Sigmoid colon (tissue), 7 donors: ENCODE measurements around the gene DUSP7. TPM values are rescaled to one million over a fixed set of nuclear protein-coding genes. Genes with fewer than 3 reads are reported as not detected.

ENCODE experiments used
- DNase-seq: peaks from one replicate; pipeline ENCODE4 v3.0.0-alpha.2; 2019
- H3K27ac ChIP-seq, 4 donors: fragments of 200-600 bp; sonication (generic); one replicate each; pipeline ENCODE4 v1.5.1; 2016 to 2019; ENCODE audit warnings: mild to moderate bottlenecking in 1 of 4
- H3K27me3 ChIP-seq, 3 donors: fragments of 200-600 bp; sonication (generic); one replicate each; pipeline ENCODE4 v1.5.1; 2019; ENCODE audit warnings: mild to moderate bottlenecking in 1 of 3
- H3K36me3 ChIP-seq, 4 donors: fragments of 200-600 bp; sonication (generic); one replicate each; pipeline ENCODE4 v1.5.1; 2016 to 2019
- H3K4me1 ChIP-seq, 4 donors: fragments of 200-600 bp; sonication (generic); one replicate each; pipeline ENCODE4 v1.5.1; 2017 to 2019
- H3K4me3 ChIP-seq, 4 donors: fragments of 200-600 bp; sonication (generic); one replicate each; pipeline ENCODE4 v1.5.1; 2017 to 2019; ENCODE audit warnings: mild to moderate bottlenecking in 2 of 4, moderate library complexity in 1 of 4
- H3K9me3 ChIP-seq, 4 donors: fragments of 200-600 bp in 3 of 4; sonication (generic) in 3 of 4; one replicate each; pipeline versions ENCODE4 v1.5.1 to v1.6.1; 2013 to 2019
- EP300 ChIP-seq, 4 donors: sonication (generic); formaldehyde crosslinking; IDR thresholded peaks; one replicate each; pipeline ENCODE4 v1.6.1; 2017; ENCODE audit warnings: antibody characterized with exemption in 4 of 4
- POLR2A ChIP-seq, 2 donors: fragments of 450-650 bp; IDR thresholded peaks; one replicate each; pipeline ENCODE4 v1.6.1; 2016; ENCODE audit warnings: antibody characterized with exemption in 2 of 2, mild to moderate bottlenecking in 2 of 2, moderate library complexity in 2 of 2
- POLR2AphosphoS5 ChIP-seq, 4 donors: sonication (generic); formaldehyde crosslinking; IDR thresholded peaks; one replicate each; pipeline ENCODE4 v1.6.1; 2017; ENCODE audit warnings: antibody characterized with exemption in 4 of 4
- WGBS, 2 donors: extraction: QIAGEN DNeasy Blood & Tissue Kit; methylation state at CpG; one replicate each; pipeline ENCODE4 v1.1.7; 2013; 5-methylcytosine and 5-hydroxymethylcytosine counted together
- intact Hi-C: fragments of 100-400 bp; cut with DNase I; formaldehyde crosslinking; loops from one replicate; pipeline ENCODE4 v1.15.1; 2023
- polyA plus RNA-seq, 3 donors: library from polyadenylated mRNA; stranded (reverse); fragments of 200-250 nt; gene quantifications; one replicate each; pipeline ENCODE4 v1.2.3, GENCODE V29; 2013
- total RNA-seq, 4 donors: library from RNA; depleted of rRNA; stranded (reverse); fragments of >200 nt; gene quantifications; one replicate each; pipeline ENCODE4 v1.1.0, GENCODE V29; 2016
- TF ChIP-seq, protein P1 (sequence below), 4 experiments: fragments of 450-650 bp in 3 of 4; fragments of 200-600 bp in 1 of 4; IDR thresholded peaks; one replicate each; pipeline ENCODE4 v1.5.1; 2016 to 2019; ENCODE audit warnings: antibody characterized with exemption in 4 of 4, mild to moderate bottlenecking in 3 of 4, moderate library complexity in 2 of 4
- donor health status: healthy with polysubstance abuse.
- donor health status: Bipolar disorder and iron deficiency.
- donor health status: healthy.

The DUSP7 gene
- total and polyA plus RNA-seq, 7 donors: 3.0 to 7.6 (median 6.8) TPM

DNA sequence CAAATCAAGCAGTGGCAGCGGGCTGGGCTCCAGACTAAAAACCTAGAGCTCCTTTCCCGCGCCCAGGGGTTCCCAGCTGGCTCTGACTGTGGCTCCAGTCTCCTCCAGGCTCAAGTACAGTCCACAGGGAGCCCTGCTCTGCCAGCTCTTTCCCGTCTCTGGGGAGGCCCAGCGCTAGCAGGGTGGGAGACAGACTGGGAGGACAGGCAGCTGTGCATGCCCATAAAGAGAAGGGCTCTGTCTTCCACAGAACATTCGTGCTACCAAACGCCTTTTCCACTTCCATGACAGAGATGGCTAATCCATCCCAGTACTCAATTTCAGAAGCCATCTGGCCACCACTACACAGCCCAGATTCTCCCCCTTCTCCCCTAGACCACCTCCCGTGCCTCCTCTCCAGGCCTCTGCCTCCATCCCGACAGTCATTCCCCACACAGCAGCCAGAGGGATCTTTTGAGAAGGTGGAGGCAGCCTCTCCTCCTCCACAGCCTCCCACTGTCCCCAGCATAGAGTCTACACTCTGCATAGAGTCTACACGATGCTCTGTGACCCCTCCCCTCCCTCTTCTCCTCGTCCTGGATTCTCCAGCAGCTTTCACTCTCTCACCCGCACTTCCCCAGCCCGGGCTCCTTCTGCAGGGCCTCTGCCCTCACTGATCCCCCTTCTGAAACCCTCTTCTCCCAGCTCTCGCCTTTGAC, 6.8 kb upstream of the DUSP7 start:
- Histone ChIP-seq H3K27me3 (no peaks in the 10 kb centered on the region), H3K4me3 (no peak overlapping the region), H3K27ac (no peak overlapping the region), H3K36me3 (no peaks in the 10 kb centered on the region), H3K4me1 (peaks cover 0 to 9% (median 0%) of the 10 kb centered on the region in 4 donors), H3K9me3 (no peaks in the 10 kb centered on the region)
- intact Hi-C loops: no loop called here
- no peak for TF ChIP-seq EP300 (IDR thresholded peaks at IDR 0.05)
- no peak for TF ChIP-seq POLR2AphosphoS5 (IDR thresholded peaks at IDR 0.05)
- TF ChIP-seq, protein P1, sequence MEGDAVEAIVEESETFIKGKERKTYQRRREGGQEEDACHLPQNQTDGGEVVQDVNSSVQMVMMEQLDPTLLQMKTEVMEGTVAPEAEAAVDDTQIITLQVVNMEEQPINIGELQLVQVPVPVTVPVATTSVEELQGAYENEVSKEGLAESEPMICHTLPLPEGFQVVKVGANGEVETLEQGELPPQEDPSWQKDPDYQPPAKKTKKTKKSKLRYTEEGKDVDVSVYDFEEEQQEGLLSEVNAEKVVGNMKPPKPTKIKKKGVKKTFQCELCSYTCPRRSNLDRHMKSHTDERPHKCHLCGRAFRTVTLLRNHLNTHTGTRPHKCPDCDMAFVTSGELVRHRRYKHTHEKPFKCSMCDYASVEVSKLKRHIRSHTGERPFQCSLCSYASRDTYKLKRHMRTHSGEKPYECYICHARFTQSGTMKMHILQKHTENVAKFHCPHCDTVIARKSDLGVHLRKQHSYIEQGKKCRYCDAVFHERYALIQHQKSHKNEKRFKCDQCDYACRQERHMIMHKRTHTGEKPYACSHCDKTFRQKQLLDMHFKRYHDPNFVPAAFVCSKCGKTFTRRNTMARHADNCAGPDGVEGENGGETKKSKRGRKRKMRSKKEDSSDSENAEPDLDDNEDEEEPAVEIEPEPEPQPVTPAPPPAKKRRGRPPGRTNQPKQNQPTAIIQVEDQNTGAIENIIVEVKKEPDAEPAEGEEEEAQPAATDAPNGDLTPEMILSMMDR (IDR thresholded peaks at IDR 0.05): no peak
- no peak for TF ChIP-seq POLR2A (IDR thresholded peaks at IDR 0.05)
- DNase-seq: no peak
- 84% methylated on average over 14 of the region's 14 CpGs for WGBS, 2 donors

DNA sequence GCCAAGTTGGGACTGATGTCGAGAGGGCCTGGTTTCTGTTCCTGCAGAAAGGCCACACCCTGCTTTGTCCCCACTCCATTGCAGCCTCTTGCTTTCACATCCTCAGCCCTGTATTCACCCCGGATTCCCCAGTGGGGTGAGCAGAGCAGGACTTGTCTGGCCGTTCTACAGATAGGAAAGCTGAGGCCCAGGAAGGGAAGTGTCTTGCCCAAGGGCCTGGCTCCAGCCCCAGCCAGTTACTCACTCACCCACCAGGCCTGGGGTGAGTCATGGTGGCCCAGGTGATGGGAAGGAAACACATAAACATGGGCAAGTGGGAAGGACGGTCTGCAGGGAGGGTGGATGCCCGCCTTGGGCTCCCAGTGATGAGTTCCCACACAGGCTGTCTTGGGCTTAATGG, 6.1 kb upstream of the DUSP7 start:
- Histone ChIP-seq H3K27me3 (no peaks in the 10 kb centered on the region), H3K36me3 (no peaks in the 10 kb centered on the region), H3K4me1 (peaks cover 0 to 14% (median 5%) of the 10 kb centered on the region in 4 donors), H3K4me3 (no peak overlapping the region), H3K27ac (no peak overlapping the region), H3K9me3 (no peaks in the 10 kb centered on the region)
- DNase-seq: no peak
- 64 to 71% methylated on average over 5 of the region's 5 CpGs for WGBS, 2 donors
- intact Hi-C loops: no loop called here
- TF ChIP-seq EP300 (IDR thresholded peaks at IDR 0.05): no peak
- no peak for TF ChIP-seq POLR2A (IDR thresholded peaks at IDR 0.05)
- TF ChIP-seq, protein P1 (IDR thresholded peaks at IDR 0.05): no peak
- TF ChIP-seq POLR2AphosphoS5 (IDR thresholded peaks at IDR 0.05): no peak

DNA sequence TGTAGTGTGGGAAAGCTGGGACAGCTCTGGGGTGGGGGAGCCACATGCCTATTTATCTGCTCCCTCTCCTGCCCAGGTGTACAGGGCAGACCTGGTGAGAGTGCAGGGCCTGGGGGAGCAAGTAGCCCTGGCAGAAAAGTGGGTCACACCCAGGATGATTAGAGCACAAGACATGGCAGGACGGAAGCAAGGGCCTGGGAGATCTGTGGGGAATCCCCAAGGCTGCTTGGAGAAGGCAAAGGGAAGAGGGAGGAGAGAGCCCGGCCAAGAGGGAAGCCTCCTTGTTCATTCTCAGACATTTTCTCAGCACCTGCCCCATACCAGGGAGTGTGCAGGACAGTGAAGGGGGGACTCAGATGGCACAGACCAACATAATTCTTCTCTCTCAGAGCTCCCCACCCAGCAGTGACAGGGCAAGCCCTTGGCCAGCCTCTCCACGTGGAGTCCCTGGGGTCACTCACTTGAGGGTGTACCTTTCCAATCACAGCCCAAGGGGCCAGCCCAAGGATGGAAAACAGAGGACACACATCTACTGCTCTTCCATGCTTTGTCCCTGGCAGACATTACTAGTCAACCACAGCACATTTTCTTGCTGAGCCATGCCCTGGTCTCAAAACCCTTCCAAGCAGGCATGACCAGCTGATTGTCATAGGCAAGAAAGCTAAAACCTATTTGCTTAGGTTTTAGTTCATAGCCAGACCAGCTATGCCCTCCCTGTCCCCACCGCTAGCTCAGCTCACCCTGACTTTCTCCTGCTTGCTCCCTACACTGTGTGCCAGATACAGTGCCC, 4.9 kb upstream of the DUSP7 start:
- TF ChIP-seq POLR2AphosphoS5 (IDR thresholded peaks at IDR 0.05) (no peak), EP300 (IDR thresholded peaks at IDR 0.05) (no peak), POLR2A (IDR thresholded peaks at IDR 0.05) (no peak)
- TF ChIP-seq, protein P1 (IDR thresholded peaks at IDR 0.05): no peak
- H3K27ac ChIP-seq: no peak overlapping the region

DNA sequence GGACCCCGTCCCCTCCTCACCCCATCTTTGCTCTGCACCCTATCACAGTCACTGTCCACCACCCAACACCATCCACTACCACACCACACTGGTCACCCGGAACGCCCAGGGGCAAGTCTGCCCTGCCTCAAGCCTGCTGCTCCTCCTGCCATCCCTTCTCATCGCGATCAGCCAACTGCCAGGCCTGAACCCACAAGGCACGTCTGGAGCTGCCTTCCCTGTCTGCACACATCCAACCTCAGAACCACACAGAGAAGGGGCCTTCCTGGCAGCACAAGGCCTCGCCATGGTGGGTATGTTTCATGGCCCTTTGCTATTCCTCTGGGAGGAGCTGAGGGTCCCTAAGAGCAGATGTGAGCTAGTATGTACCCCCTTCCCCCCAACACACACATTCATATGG, 3.4 kb upstream of the DUSP7 start:
- 92 to 94% methylated on average over 7 of the region's 7 CpGs for WGBS, 2 donors
- intact Hi-C loops: loop anchor here (5.0 kb wide), 1 partner anchor 138 kb away; the partner anchor contains the start of gene ALAS1
- Histone ChIP-seq H3K27ac (no peak overlapping the region), H3K9me3 (no peaks in the 10 kb centered on the region), H3K27me3 (no peaks in the 10 kb centered on the region), H3K4me1 (peaks cover 0 to 28% (median 15%) of the 10 kb centered on the region in 4 donors), H3K4me3 (no peak overlapping the region), H3K36me3 (no peaks in the 10 kb centered on the region)
- TF ChIP-seq, protein P1 (IDR thresholded peaks at IDR 0.05): no peak
- no peak for TF ChIP-seq POLR2AphosphoS5 (IDR thresholded peaks at IDR 0.05)
- no peak for TF ChIP-seq EP300 (IDR thresholded peaks at IDR 0.05)
- TF ChIP-seq POLR2A (IDR thresholded peaks at IDR 0.05): no peak
- DNase-seq: no peak

More for the DNA sequence above, 4.9 kb upstream of the DUSP7 start:
- H3K4me1 ChIP-seq: peaks cover 0 to 16% (median 9%) of the 10 kb centered on the region in 4 donors
- intact Hi-C loops: no loop called here
- DNase-seq: no peak
- H3K36me3 ChIP-seq: no peaks in the 10 kb centered on the region
- no peak overlapping the region for H3K4me3 ChIP-seq
- no peaks in the 10 kb centered on the region for H3K27me3 ChIP-seq
- WGBS, 2 donors: 76 to 81% methylated on average over 4 of the region's 4 CpGs
- H3K9me3 ChIP-seq: no peaks in the 10 kb centered on the region
